HEK293 (cell line): ENCODE results near the gene RNF225.
A peak's percentile ranks its signal among the peaks of the same experiment; 100 is the strongest.

Experiments used
- FEZF1 ChIP-seq: fragments of 450-650 bp; formaldehyde crosslinking; IDR thresholded peaks from 2 replicates; pipeline ENCODE4 v1.5.1; 2016; ENCODE audit warnings: missing biosample characterization, missing genetic modification characterization
- KLF7 ChIP-seq: fragments of 450-650 bp; formaldehyde crosslinking; IDR thresholded peaks from 2 replicates; pipeline ENCODE4 v1.5.1; 2016; ENCODE audit warnings: missing biosample characterization, missing genetic modification characterization, borderline replicate concordance
- MZF1 ChIP-seq: fragments of 450-650 bp; formaldehyde crosslinking; IDR thresholded peaks from 2 replicates; pipeline ENCODE4 v1.5.1; 2017; ENCODE audit warnings: missing biosample characterization, missing genetic modification characterization, borderline replicate concordance
- PRDM1 ChIP-seq: fragments of 450-650 bp; formaldehyde crosslinking; IDR thresholded peaks from 2 replicates; pipeline ENCODE4; 2016; ENCODE audit warnings: missing biosample characterization, missing genetic modification characterization
- SP7 ChIP-seq: fragments of 450-650 bp; formaldehyde crosslinking; IDR thresholded peaks from 2 replicates; pipeline ENCODE4 v1.5.1; 2016; ENCODE audit warnings: missing biosample characterization, missing genetic modification characterization
- ZBTB17 ChIP-seq: fragments of 450-650 bp; formaldehyde crosslinking; IDR thresholded peaks from 2 replicates; pipeline ENCODE4 v1.5.1; 2016; ENCODE audit warnings: missing biosample characterization, missing genetic modification characterization
- ZBTB8A ChIP-seq: fragments of 450-650 bp; formaldehyde crosslinking; IDR thresholded peaks from 2 replicates; pipeline ENCODE4 v1.5.1; 2016; ENCODE audit warnings: missing biosample characterization, missing genetic modification characterization
- ZFP37 ChIP-seq: fragments of 450-650 bp; formaldehyde crosslinking; IDR thresholded peaks from 2 replicates; pipeline ENCODE4 v1.5.1; 2016; ENCODE audit warnings: missing biosample characterization, missing genetic modification characterization
- ZNF112 ChIP-seq: fragments of 450-650 bp; formaldehyde crosslinking; IDR thresholded peaks from 2 replicates; pipeline ENCODE4 v1.5.0; 2017; ENCODE audit warnings: missing biosample characterization, missing genetic modification characterization
- ZNF169 ChIP-seq: fragments of 450-650 bp; formaldehyde crosslinking; IDR thresholded peaks from 2 replicates; pipeline ENCODE4 v1.5.1; 2016; ENCODE audit warnings: missing biosample characterization, missing genetic modification characterization
- ZNF19 ChIP-seq: fragments of 450-650 bp; formaldehyde crosslinking; IDR thresholded peaks from 2 replicates; pipeline ENCODE4; 2016; ENCODE audit warnings: missing biosample characterization, missing genetic modification characterization, low read depth
- ZNF202 ChIP-seq: fragments of 450-650 bp; formaldehyde crosslinking; IDR thresholded peaks from 2 replicates; pipeline ENCODE4 v1.5.1; 2016; ENCODE audit warnings: missing biosample characterization, missing genetic modification characterization, borderline replicate concordance
- ZNF214 ChIP-seq: fragments of 450-650 bp; formaldehyde crosslinking; IDR thresholded peaks from 2 replicates; pipeline ENCODE4 v1.5.1; 2017; ENCODE audit warnings: missing biosample characterization, mild to moderate bottlenecking, missing genetic modification characterization, borderline replicate concordance
- ZNF292 ChIP-seq: fragments of 450-650 bp; formaldehyde crosslinking; IDR thresholded peaks from 2 replicates; pipeline ENCODE4 v1.5.1; 2016; ENCODE audit warnings: low read depth, missing biosample characterization, missing genetic modification characterization, borderline replicate concordance
- ZNF302 ChIP-seq: fragments of 450-650 bp; formaldehyde crosslinking; IDR thresholded peaks from 2 replicates; pipeline ENCODE4 v1.5.1; 2016; ENCODE audit warnings: missing biosample characterization, missing genetic modification characterization, low read depth
- ZNF311 ChIP-seq: fragments of 450-650 bp; formaldehyde crosslinking; IDR thresholded peaks from 2 replicates; pipeline ENCODE4 v1.5.1; 2017; ENCODE audit warnings: missing biosample characterization, missing genetic modification characterization, borderline replicate concordance
- ZNF335 ChIP-seq: fragments of 450-650 bp; formaldehyde crosslinking; conservative IDR thresholded peaks from 2 replicates; pipeline ENCODE4 v1.5.1; 2016; ENCODE audit warnings: missing biosample characterization, missing genetic modification characterization
- ZNF433 ChIP-seq: fragments of 450-650 bp; formaldehyde crosslinking; IDR thresholded peaks from 2 replicates; pipeline ENCODE4 v1.5.1; 2016; ENCODE audit warnings: missing biosample characterization, missing genetic modification characterization, low read depth
- ZNF544 ChIP-seq: fragments of 450-650 bp; formaldehyde crosslinking; IDR thresholded peaks from 2 replicates; pipeline ENCODE4 v1.5.0; 2017; ENCODE audit warnings: missing biosample characterization, missing genetic modification characterization
- ZNF560 ChIP-seq: fragments of 450-650 bp; formaldehyde crosslinking; IDR thresholded peaks from 2 replicates; pipeline ENCODE4 v1.5.1; 2017; ENCODE audit warnings: missing biosample characterization, missing genetic modification characterization, borderline replicate concordance
- ZNF626 ChIP-seq: fragments of 450-650 bp; sonication (Bioruptor Pico); formaldehyde crosslinking; IDR thresholded peaks from 2 replicates; pipeline ENCODE4 v1.5.1; 2018; ENCODE audit warnings: missing biosample characterization, missing genetic modification characterization, inconsistent platforms
- ZNF677 ChIP-seq: fragments of 450-650 bp; IDR thresholded peaks from 2 replicates; pipeline ENCODE4 v1.5.0; 2018; ENCODE audit warnings: missing biosample characterization, mild to moderate bottlenecking, missing genetic modification characterization, moderate library complexity
- ZXDB ChIP-seq: fragments of 450-650 bp; formaldehyde crosslinking; IDR thresholded peaks from 2 replicates; pipeline ENCODE4 v1.5.1; 2016; ENCODE audit warnings: missing biosample characterization, missing genetic modification characterization
- TF ChIP-seq, protein P1 (sequence below): fragments of 450-650 bp; formaldehyde crosslinking; IDR thresholded peaks from 2 replicates; pipeline ENCODE4 v1.5.1; 2016; ENCODE audit warnings: missing biosample characterization, missing genetic modification characterization, low read depth
- TF ChIP-seq, protein P2 (sequence below): fragments of 450-650 bp; formaldehyde crosslinking; IDR thresholded peaks from 2 replicates; pipeline ENCODE4 v1.5.1; 2016; ENCODE audit warnings: missing biosample characterization, missing genetic modification characterization
- TF ChIP-seq, protein P3 (sequence below): fragments of 450-650 bp; formaldehyde crosslinking; conservative IDR thresholded peaks from 2 replicates; pipeline ENCODE4 v1.5.1; 2016; ENCODE audit warnings: low read depth, missing biosample characterization, missing genetic modification characterization
- TF ChIP-seq, protein P4 (sequence below): fragments of 450-650 bp; formaldehyde crosslinking; IDR thresholded peaks from 2 replicates; pipeline ENCODE4 v1.5.1; 2017; ENCODE audit warnings: missing biosample characterization, mild to moderate bottlenecking, missing genetic modification characterization, moderate library complexity
- TF ChIP-seq, protein P5 (sequence below): fragments of 450-650 bp; formaldehyde crosslinking; optimal IDR thresholded peaks from 2 replicates; pipeline ENCODE3; 2016; ENCODE audit warnings: missing biosample characterization, mild to moderate bottlenecking, missing genetic modification characterization

RNF225 gene

DNA sequence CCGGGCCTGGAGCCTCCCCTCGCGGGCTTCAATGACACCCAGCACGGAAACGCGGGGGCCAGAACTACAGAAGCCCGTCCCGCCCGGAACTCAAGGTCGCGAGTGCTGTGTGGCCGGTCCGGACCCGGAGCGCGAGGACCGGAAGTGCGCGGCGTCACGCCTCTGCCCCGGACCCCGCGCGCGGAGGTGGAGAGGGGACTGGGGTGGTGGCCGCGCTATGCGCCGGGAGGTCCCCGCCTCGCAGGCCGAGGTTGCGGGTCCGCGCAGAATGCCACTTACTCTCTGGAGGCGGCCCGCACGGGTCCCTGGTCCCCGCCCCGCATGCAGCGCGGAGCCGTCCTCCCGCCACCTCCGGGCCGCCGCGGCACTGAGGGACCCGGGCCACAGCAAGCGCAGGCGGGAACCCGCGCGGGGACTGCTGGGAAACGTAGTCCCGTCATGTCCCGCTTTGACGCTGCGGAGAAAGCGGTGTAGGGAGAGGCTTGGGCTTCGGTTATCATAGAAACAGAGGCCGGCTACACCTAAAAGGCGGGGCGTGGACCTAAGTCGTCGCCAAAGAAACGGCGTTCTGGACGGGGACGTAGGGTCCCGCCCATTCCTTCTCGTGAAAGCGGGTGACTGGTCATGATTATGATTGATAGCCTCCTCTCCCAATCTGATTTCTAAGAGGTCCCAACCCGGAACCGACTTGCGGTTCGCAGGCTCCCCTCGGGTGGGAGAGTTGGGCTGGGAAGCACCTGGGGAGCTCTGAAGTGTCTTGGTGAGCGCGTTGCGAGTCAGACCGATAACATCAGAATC is 14.6 kb upstream of the RNF225 start, which contains the start of gene ZNF837 (continued):
- TF ChIP-seq, protein P1, sequence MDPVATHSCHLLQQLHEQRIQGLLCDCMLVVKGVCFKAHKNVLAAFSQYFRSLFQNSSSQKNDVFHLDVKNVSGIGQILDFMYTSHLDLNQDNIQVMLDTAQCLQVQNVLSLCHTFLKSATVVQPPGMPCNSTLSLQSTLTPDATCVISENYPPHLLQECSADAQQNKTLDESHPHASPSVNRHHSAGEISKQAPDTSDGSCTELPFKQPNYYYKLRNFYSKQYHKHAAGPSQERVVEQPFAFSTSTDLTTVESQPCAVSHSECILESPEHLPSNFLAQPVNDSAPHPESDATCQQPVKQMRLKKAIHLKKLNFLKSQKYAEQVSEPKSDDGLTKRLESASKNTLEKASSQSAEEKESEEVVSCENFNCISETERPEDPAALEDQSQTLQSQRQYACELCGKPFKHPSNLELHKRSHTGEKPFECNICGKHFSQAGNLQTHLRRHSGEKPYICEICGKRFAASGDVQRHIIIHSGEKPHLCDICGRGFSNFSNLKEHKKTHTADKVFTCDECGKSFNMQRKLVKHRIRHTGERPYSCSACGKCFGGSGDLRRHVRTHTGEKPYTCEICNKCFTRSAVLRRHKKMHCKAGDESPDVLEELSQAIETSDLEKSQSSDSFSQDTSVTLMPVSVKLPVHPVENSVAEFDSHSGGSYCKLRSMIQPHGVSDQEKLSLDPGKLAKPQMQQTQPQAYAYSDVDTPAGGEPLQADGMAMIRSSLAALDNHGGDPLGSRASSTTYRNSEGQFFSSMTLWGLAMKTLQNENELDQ (tag by site-specific recombination): no peak
- TF ChIP-seq, protein P2, sequence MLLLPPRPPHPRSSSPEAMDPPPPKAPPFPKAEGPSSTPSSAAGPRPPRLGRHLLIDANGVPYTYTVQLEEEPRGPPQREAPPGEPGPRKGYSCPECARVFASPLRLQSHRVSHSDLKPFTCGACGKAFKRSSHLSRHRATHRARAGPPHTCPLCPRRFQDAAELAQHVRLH (tag by site-specific recombination): peak; percentile 96
- TF ChIP-seq MZF1: peak; percentile 77; the same call in 1 of the 2 replicates
- TF ChIP-seq ZXDB (tag by site-specific recombination): peak; percentile 97
- no peak for TF ChIP-seq ZNF311
- TF ChIP-seq ZBTB8A (tag by site-specific recombination): peak; percentile 59
- TF ChIP-seq, protein P3, sequence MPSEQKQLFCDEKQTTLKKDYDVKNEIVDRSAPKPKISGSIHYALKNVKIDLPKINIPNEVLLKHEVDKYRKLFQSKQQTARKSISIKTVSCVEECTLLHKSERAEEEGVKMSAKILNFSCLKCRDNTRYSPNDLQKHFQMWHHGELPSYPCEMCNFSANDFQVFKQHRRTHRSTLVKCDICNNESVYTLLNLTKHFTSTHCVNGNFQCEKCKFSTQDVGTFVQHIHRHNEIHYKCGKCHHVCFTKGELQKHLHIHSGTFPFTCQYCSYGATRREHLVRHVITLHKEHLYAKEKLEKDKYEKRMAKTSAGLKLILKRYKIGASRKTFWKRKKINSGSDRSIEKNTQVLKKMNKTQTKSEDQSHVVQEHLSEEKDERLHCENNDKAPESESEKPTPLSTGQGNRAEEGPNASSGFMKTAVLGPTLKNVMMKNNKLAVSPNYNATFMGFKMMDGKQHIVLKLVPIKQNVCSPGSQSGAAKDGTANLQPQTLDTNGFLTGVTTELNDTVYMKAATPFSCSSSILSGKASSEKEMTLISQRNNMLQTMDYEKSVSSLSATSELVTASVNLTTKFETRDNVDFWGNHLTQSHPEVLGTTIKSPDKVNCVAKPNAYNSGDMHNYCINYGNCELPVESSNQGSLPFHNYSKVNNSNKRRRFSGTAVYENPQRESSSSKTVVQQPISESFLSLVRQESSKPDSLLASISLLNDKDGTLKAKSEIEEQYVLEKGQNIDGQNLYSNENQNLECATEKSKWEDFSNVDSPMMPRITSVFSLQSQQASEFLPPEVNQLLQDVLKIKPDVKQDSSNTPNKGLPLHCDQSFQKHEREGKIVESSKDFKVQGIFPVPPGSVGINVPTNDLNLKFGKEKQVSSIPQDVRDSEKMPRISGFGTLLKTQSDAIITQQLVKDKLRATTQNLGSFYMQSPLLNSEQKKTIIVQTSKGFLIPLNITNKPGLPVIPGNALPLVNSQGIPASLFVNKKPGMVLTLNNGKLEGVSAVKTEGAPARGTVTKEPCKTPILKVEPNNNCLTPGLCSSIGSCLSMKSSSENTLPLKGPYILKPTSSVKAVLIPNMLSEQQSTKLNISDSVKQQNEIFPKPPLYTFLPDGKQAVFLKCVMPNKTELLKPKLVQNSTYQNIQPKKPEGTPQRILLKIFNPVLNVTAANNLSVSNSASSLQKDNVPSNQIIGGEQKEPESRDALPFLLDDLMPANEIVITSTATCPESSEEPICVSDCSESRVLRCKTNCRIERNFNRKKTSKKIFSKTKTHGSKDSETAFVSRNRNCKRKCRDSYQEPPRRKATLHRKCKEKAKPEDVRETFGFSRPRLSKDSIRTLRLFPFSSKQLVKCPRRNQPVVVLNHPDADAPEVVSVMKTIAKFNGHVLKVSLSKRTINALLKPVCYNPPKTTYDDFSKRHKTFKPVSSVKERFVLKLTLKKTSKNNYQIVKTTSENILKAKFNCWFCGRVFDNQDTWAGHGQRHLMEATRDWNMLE (tag by site-specific recombination): peak; percentile 64
- TF ChIP-seq, protein P4, sequence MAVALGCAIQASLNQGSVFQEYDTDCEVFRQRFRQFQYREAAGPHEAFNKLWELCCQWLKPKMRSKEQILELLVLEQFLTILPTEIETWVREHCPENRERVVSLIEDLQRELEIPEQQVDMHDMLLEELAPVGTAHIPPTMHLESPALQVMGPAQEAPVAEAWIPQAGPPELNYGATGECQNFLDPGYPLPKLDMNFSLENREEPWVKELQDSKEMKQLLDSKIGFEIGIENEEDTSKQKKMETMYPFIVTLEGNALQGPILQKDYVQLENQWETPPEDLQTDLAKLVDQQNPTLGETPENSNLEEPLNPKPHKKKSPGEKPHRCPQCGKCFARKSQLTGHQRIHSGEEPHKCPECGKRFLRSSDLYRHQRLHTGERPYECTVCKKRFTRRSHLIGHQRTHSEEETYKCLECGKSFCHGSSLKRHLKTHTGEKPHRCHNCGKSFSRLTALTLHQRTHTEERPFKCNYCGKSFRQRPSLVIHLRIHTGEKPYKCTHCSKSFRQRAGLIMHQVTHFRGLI (tag by site-specific recombination): peak; percentile 66; the same call in 1 of the 2 replicates
- peak; percentile 95 for TF ChIP-seq ZFP37 (tag by site-specific recombination)
- TF ChIP-seq ZNF112 (tag by site-specific recombination): no peak
- peak; percentile 90 for TF ChIP-seq SP7
- TF ChIP-seq ZBTB17: peak; percentile 71
- TF ChIP-seq ZNF544 (tag by site-specific recombination): no peak
- TF ChIP-seq ZNF677 (tag by site-specific recombination): 0 out of 2 replicates have a peak, but pooled peaks have one; percentile 40
- TF ChIP-seq ZNF626 (tag by site-specific recombination): no peak; the same call in 1 of the 2 replicates
- no peak for TF ChIP-seq ZNF19
- 0 out of 2 replicates have a peak, but pooled peaks have one; percentile 9 for TF ChIP-seq ZNF560
- no peak for TF ChIP-seq ZNF292
- TF ChIP-seq ZNF302 (tag by site-specific recombination): no peak
- TF ChIP-seq ZNF433 (tag by site-specific recombination): no peak
- peak; percentile 81 for TF ChIP-seq ZNF169 (tag by site-specific recombination)
- TF ChIP-seq ZNF202 (tag by site-specific recombination): no peak
- TF ChIP-seq ZNF335 (tag by site-specific recombination): peak; percentile 95
- TF ChIP-seq FEZF1 (tag by site-specific recombination): no peak
- no peak for TF ChIP-seq PRDM1 (tag by site-specific recombination)
- TF ChIP-seq, protein P5, sequence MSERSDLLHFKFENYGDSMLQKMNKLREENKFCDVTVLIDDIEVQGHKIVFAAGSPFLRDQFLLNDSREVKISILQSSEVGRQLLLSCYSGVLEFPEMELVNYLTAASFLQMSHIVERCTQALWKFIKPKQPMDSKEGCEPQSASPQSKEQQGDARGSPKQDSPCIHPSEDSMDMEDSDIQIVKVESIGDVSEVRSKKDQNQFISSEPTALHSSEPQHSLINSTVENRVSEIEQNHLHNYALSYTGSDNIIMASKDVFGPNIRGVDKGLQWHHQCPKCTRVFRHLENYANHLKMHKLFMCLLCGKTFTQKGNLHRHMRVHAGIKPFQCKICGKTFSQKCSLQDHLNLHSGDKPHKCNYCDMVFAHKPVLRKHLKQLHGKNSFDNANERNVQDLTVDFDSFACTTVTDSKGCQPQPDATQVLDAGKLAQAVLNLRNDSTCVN (tag by site-specific recombination): peak; percentile 97
- no peak for TF ChIP-seq ZNF214
- TF ChIP-seq KLF7 (tag by site-specific recombination): peak; percentile 91; the same call in 1 of the 2 replicates
